HFF-Myc (cell line): Measurements from ENCODE around the gene FBXL19.

ENCODE experiments used
- DNase-seq: peaks from one replicate; pipeline ENCODE4 v3.0.0-alpha.2; 2011; ENCODE audit warnings: low read depth; ENCODE audit errors: extremely low read depth
- H3K4me3 ChIP-seq: replicated peaks from 2 replicates; pipeline ENCODE4 v1.5.1; 2011; ENCODE audit warnings: low read depth, mild to moderate bottlenecking, control low read depth, low read length
- TF ChIP-seq, protein P1 (sequence below): IDR thresholded peaks from 2 replicates; pipeline ENCODE4 v1.5.1; 2012; ENCODE audit warnings: mild to moderate bottlenecking, low read depth, low read length, control low read depth; ENCODE audit errors: missing control alignments

Gene FBXL19

DNA sequence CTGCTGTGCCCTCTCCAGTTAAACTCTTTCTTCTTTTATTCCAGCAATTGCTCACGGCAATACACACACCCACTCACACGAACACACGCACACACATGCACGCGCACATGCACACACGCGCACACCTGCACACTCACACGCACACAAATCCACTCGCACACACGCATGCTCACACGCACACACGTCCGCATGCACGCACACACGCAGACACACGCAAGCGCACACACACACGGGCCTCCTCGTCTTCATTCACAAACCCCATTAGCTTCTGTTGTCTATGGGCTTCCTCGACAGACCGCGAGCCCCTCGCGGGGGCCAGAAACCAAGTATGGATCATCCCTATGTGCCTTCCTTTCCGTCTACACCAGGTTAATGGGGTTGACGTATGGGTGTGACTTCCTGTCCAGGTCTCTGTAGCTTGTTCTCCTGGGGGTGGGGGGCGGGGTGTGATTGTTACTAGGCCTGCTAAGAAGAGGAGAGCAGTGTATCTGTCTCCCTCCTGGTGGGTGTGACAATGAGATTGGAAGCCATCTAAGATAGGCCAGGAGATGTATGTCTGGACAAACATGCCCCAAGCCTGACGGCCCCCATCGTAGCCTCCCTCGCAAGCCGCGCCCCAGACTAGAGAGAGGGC is 27.6 kb upstream of the FBXL19 start:
- DNase-seq: peak; percentile 37
- TF ChIP-seq, protein P1, sequence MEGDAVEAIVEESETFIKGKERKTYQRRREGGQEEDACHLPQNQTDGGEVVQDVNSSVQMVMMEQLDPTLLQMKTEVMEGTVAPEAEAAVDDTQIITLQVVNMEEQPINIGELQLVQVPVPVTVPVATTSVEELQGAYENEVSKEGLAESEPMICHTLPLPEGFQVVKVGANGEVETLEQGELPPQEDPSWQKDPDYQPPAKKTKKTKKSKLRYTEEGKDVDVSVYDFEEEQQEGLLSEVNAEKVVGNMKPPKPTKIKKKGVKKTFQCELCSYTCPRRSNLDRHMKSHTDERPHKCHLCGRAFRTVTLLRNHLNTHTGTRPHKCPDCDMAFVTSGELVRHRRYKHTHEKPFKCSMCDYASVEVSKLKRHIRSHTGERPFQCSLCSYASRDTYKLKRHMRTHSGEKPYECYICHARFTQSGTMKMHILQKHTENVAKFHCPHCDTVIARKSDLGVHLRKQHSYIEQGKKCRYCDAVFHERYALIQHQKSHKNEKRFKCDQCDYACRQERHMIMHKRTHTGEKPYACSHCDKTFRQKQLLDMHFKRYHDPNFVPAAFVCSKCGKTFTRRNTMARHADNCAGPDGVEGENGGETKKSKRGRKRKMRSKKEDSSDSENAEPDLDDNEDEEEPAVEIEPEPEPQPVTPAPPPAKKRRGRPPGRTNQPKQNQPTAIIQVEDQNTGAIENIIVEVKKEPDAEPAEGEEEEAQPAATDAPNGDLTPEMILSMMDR: no peak
- peak overlapping the region; percentile 56 for H3K4me3 ChIP-seq

DNA sequence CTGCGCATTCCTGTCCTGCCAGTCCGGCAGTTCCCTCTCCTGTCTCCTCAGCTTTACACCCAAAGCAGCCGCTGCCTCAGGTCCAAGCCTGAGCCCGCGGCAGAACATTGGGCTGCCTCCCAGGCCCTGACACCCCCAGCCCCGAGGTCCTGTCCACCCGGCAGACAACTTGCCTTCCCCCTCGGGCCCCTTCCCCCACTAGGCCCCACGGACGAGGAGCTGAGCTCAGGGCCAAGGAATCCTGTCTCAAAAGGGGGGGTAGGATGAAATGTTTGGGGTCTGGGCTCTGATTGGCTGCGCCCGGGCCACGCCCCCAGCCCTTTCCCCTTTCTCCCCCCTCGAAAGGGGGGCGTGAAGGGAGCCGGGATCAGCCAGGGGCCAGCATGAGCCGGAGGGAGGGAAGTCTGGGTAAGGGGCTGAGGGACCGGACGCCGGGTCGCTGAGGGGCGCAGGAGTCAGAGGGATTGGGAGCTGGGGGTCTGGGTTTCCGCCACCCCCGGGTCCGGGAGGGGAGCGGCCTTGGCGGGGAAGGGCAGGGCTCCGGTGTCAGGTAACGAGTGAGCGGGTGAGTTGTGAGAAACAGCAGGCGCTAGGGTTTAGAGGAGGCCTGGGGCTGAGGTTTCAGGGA is 27.0 kb upstream of the FBXL19 start, which contains the start of gene CTF1:
Gene CTF1 (plus strand): TSS at position 354 of the 628 bp plus-strand sequence. CDS start 30 bp downstream, at position 384.
- TF ChIP-seq, protein P1: no peak
- peak within 1 kb of the TSS; percentile 56 for H3K4me3 ChIP-seq
- peak; percentile 53 for DNase-seq

DNA sequence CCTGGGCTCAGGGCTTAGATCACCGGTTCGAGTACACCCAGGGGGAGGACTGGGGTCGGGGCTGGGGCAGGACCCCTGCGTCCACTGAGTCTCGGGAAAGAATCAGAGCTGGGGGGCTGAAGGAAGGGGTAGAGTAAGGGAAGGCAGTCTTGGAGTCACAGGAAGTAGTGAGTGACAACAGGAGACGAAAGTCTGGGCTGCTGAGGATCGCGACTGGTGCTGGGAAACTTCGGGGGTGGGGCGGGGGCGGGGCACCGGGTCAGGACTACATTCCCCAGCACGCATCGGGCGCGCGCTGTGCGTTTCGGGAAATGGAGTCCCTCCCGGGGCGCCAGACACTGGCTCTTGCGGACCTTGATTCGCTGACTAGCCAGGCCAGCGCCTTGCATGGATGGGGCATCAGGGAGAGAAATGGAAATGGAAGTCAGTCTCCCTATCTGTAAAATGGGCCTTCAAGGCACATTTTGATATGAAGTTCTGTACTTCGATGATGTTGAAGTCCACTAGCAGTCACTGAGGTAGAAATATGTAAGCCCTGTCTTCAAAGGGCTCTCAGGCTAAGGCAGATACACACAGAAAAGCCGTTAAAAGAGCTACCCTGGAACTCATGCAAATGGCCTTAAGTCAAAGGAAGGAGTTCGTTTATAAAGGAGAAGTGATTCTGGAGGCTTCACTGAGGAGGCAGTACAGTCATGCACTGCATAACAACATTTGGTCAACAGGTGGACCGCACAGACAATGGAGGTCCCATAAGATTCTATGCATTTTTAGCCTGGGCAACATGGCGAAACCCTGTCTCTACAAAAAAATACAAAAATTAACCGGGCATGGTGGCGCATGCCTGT is 26.3 kb upstream of the FBXL19 start:
- TF ChIP-seq, protein P1: no peak
- peak overlapping the region; percentile 56 for H3K4me3 ChIP-seq
- DNase-seq: peak; percentile 57

DNA sequence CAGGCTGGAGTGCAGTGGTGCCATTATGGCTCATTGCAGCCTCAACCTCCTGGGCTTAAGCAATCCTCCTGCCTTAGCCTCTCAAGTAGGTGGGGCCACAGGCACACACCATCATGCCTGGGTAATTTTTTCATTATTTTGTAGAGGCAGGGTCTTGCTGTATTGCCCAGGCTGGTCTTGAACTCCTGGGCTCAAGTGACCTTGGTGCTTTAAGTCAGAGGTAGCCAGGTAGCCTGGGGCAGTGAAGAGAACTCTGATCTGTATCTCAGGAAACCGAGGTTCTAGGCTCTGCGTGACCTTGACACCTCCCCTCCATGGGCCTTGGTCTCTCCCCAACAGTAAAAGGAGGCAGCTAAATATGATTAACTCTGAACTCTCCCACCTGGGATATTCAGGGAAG is 23.6 kb upstream of the FBXL19 start:
- TF ChIP-seq, protein P1: no peak
- H3K4me3 ChIP-seq: no peak overlapping the region
- DNase-seq: no peak

DNA sequence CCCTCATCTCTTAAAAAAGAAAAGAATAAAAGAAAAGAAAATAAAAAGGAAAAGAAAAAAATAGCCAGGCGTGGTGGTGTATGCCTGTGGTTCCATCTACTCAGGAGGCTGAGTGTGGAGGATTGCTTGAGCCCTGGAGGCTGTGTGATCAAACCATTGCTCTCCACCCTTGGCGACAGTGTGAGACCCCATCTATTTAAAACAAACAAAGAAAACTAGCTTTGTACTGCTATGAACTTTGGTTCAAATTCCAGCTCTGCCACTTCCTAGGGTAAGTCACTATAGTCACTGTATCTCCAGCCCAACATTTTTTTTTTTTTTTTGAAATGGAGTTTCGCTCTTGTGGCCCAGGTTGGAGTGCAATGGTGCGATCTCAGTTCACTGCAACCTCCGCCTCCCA is 22.8 kb upstream of the FBXL19 start:
- no peak overlapping the region for H3K4me3 ChIP-seq
- TF ChIP-seq, protein P1: no peak
- DNase-seq: no peak

DNA sequence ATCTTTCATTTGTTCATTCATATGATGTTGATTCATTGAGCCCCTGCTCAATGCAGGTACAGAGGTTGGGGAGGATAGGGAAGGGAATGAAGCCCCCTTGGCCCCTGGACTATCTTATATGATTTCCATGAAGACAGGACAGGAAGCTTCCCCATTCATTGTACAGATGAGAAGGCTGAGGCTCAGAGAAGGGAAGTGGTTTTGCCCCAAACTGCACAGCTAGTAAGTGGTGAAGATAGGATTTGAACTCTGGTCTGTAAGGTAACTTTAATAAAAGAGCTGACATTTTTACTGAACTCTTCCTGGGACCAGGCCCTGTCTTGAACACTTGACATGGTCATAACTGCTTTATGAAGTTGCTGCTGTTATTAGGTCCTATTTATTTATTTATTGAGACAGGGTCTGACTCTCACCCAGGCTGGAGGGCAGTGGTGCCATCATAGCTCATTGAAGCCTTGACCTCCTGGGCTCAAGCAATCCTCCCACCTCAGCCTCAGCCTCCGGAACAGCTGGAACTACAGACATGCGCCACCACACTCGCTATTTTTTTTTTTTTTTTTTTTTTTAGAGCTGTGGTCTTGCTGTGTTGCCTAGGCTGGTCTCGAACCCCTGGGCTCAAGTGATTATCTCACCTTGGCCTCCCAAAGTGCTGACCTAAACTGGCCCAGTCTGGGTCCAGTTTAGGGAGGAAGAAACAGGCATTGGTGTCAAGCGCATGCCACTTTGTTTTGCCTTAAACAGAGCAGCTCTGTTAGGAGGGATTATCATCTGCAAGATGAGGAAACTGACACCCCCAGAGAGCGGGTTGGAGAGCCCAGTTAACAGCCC is 22.0 kb upstream of the FBXL19 start:
- TF ChIP-seq, protein P1: no peak
- no peak for DNase-seq
- peak overlapping the region; percentile 27; the same call in 1 of the 2 replicates for H3K4me3 ChIP-seq
